ENCODE measurements around the gene CXCL13. TPM values are rescaled to one million over a fixed set of nuclear protein-coding genes. Genes with fewer than 3 reads are reported as not detected.

The CXCL13 gene
- total RNA-seq, 2 donors from 2014 or later, result not detected

DNA sequence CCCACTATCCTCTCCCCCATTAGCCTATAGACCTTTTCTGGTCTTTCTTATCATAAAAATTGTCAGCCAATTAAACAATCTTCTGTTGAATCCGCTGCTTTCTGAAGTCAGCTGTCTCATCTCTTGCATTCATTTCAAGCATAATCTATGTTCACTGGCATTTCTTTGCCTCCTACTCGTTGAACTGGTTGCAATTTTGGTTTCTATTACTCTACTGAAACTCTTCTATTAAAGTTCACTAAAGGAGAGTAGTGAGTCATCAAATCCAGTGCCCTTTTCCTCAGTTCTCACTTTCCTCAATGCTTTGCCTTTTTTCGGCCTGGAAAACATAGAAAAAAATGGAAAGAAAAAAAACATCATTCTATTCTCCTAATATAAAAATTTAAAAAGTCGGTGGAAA lies 23.9 kb upstream of the CXCL13 start:
- Histone ChIP-seq H3K4me3 (ENCODE audit: low read length) (no peak overlapping the region), H3K27me3 (ENCODE audit: control insufficient read depth, insufficient read depth, low read length, poor library complexity, severe bottlenecking) (no peaks in the 10 kb centered on the region), H3K9me3 (ENCODE audit: control insufficient read depth, low read length) (peaks cover 4% of the 10 kb centered on the region), H3K4me1 (ENCODE audit: control insufficient read depth, insufficient read depth, low read length) (no peaks in the 10 kb centered on the region), H3K9ac (ENCODE audit: extremely low read depth, low read length, poor library complexity, severe bottlenecking) (no peak overlapping the region), H3K27ac (ENCODE audit: low read depth, low read length) (no peak overlapping the region), H3K36me3 (ENCODE audit: control insufficient read depth, insufficient read depth, low read length) (no peaks in the 10 kb centered on the region)
- H3K36me3 Mint-ChIP-seq (ENCODE audit: low read depth), result no peaks in the 10 kb centered on the region
- H3K4me1 Mint-ChIP-seq, result no peaks in the 10 kb centered on the region
- WGBS, 2 experiments (ENCODE audit: insufficient coverage in 1 of 2, insufficient read length in 1 of 2), result 88 to 90% methylated on average over 3 to 4 of the region's 4 CpGs
- peaks cover 7% of the 10 kb centered on the region for H3K9me3 Mint-ChIP-seq
- no peak overlapping the region for H3K4me3 Mint-ChIP-seq
- H3K27me3 Mint-ChIP-seq (ENCODE audit: insufficient read depth), result no peaks in the 10 kb centered on the region
- TF ChIP-seq, protein P1, sequence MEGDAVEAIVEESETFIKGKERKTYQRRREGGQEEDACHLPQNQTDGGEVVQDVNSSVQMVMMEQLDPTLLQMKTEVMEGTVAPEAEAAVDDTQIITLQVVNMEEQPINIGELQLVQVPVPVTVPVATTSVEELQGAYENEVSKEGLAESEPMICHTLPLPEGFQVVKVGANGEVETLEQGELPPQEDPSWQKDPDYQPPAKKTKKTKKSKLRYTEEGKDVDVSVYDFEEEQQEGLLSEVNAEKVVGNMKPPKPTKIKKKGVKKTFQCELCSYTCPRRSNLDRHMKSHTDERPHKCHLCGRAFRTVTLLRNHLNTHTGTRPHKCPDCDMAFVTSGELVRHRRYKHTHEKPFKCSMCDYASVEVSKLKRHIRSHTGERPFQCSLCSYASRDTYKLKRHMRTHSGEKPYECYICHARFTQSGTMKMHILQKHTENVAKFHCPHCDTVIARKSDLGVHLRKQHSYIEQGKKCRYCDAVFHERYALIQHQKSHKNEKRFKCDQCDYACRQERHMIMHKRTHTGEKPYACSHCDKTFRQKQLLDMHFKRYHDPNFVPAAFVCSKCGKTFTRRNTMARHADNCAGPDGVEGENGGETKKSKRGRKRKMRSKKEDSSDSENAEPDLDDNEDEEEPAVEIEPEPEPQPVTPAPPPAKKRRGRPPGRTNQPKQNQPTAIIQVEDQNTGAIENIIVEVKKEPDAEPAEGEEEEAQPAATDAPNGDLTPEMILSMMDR (conservative IDR thresholded peaks at IDR 0.05), result no peak
- no peak overlapping the region for H3K27ac Mint-ChIP-seq
- no peak for DNase-seq

- Mint-ChIP-seq H3K4me3 (no peak overlapping the region), H3K4me1 (no peaks in the 10 kb centered on the region), H3K36me3 (ENCODE audit: low read depth) (no peaks in the 10 kb centered on the region), H3K27me3 (ENCODE audit: insufficient read depth) (no peaks in the 10 kb centered on the region), H3K9me3 (peaks cover 3% of the 10 kb centered on the region), H3K27ac (no peak overlapping the region)
- H3K9me3 ChIP-seq (ENCODE audit: control insufficient read depth, low read length), result peaks cover under 1% of the 10 kb centered on the region
- 85 to 100% methylated on average over 1 to 2 of the region's 2 CpGs for WGBS, 2 experiments (ENCODE audit: insufficient coverage in 1 of 2, insufficient read length in 1 of 2)
- DNase-seq, result no peak
- H3K4me1 ChIP-seq (ENCODE audit: control insufficient read depth, insufficient read depth, low read length), result no peaks in the 10 kb centered on the region
- TF ChIP-seq, protein P1 (conservative IDR thresholded peaks at IDR 0.05), result no peak
- H3K27me3 ChIP-seq (ENCODE audit: control insufficient read depth, insufficient read depth, low read length, poor library complexity, severe bottlenecking), result no peaks in the 10 kb centered on the region
- no peak overlapping the region for H3K9ac ChIP-seq (ENCODE audit: extremely low read depth, low read length, poor library complexity, severe bottlenecking)
- H3K36me3 ChIP-seq (ENCODE audit: control insufficient read depth, insufficient read depth, low read length), result no peaks in the 10 kb centered on the region
- H3K4me3 ChIP-seq (ENCODE audit: low read length), result no peak overlapping the region
- no peak overlapping the region for H3K27ac ChIP-seq (ENCODE audit: low read depth, low read length)
These were observed 23.5 kb upstream of the CXCL13 start for GRCh38 chr4:77582156-77582555.

- H3K4me3 Mint-ChIP-seq, result no peak overlapping the region
- no peaks in the 10 kb centered on the region for H3K36me3 Mint-ChIP-seq (ENCODE audit: low read depth)
These were observed 22.9 kb upstream of the CXCL13 start for GRCh38 chr4:77582711-77583110.

More at GRCh38 chr4:77582711-77583110, 22.9 kb upstream of the CXCL13 start:
- Mint-ChIP-seq H3K9me3 (no peaks in the 10 kb centered on the region), H3K4me1 (no peaks in the 10 kb centered on the region), H3K27me3 (ENCODE audit: insufficient read depth) (no peaks in the 10 kb centered on the region), H3K27ac (no peak overlapping the region)
- Histone ChIP-seq H3K4me1 (ENCODE audit: control insufficient read depth, insufficient read depth, low read length) (no peaks in the 10 kb centered on the region), H3K9me3 (ENCODE audit: control insufficient read depth, low read length) (no peaks in the 10 kb centered on the region), H3K36me3 (ENCODE audit: control insufficient read depth, insufficient read depth, low read length) (no peaks in the 10 kb centered on the region), H3K27ac (ENCODE audit: low read depth, low read length) (no peak overlapping the region), H3K4me3 (ENCODE audit: low read length) (no peak overlapping the region), H3K9ac (ENCODE audit: extremely low read depth, low read length, poor library complexity, severe bottlenecking) (no peak overlapping the region), H3K27me3 (ENCODE audit: control insufficient read depth, insufficient read depth, low read length, poor library complexity, severe bottlenecking) (no peaks in the 10 kb centered on the region)
- DNase-seq, result no peak
- TF ChIP-seq, protein P1 (conservative IDR thresholded peaks at IDR 0.05), result no peak

Data from endodermal cell (in vitro differentiated cells).